ENCODE results near the gene PEAK1. TPM values are rescaled to one million over a fixed set of nuclear protein-coding genes. Genes with fewer than 3 reads are reported as not detected.

PEAK1 gene
- total RNA-seq, 1 experiment from 2014 or later: 58.7 TPM

GRCh38 chr15:77395013-77395774 lies 24.7 kb downstream of the PEAK1 start:
- no peak for TF ChIP-seq REST (IDR thresholded peaks at IDR 0.05; ENCODE audit: insufficient read depth in 1 of 2, low read depth in 2 of 2, low read length in 1 of 2)
- TF ChIP-seq CTCF (IDR thresholded peaks at IDR 0.05): no peak
- TF ChIP-seq POLR2AphosphoS5 (IDR thresholded peaks at IDR 0.05; ENCODE audit: low read depth, low read length): no peak
- no peak for TF ChIP-seq TCF7L2 (IDR thresholded peaks at IDR 0.05; ENCODE audit: low read depth, low read length)
- no peak for TF ChIP-seq SIN3A (IDR thresholded peaks at IDR 0.05; ENCODE audit: borderline replicate concordance, insufficient read depth, low read depth, low read length)
- ChIA-PET POLR2A (no interaction called here), CTCF (no interaction called here)
- no peak for DNase-seq (ENCODE audit: low read depth, low spot score)
- BruUV-seq (replicated peaks): no TSS peak
- Histone ChIP-seq H3K27ac (ENCODE audit: low read length) (no peak overlapping the region), H3K4me3 (ENCODE audit: low read depth in 2 of 2, low read length in 2 of 2) (no peak overlapping the region), H3K36me3 (ENCODE audit: control insufficient read depth, insufficient read depth, low read length) (no peaks in the 10 kb centered on the region), H3K4me1 (ENCODE audit: control insufficient read depth, insufficient read depth, low read length) (no peaks in the 10 kb centered on the region), H3K9me3 (ENCODE audit: control insufficient read depth, insufficient read depth, low read depth, low read length) (peaks cover 28% of the 10 kb centered on the region; the same call in 1 of the 2 replicates), H3K27me3 (ENCODE audit: control insufficient read depth, insufficient read depth, low read length) (no peaks in the 10 kb centered on the region)
- in situ Hi-C loops (cut with HindIII; ENCODE audit: low pct_unique_long_range_greater_than_20kb, low sequenced_read_pairs): no loop called here
- ATAC-seq: no peak
- intact Hi-C loops (cut with micrococcal nuclease; ENCODE audit: unreplicated experiment): no loop called here

- H3K27me3 ChIP-seq (ENCODE audit: control insufficient read depth, insufficient read depth, low read length): no peaks in the 10 kb centered on the region
- DNase-seq (ENCODE audit: low read depth, low spot score): no peak
- peaks cover 11% of the 10 kb centered on the region; the same call in 1 of the 2 replicates for H3K9me3 ChIP-seq (ENCODE audit: control insufficient read depth, insufficient read depth, low read depth, low read length)
- ChIA-PET CTCF (no interaction called here), POLR2A (no interaction called here)
- no peak for TF ChIP-seq REST (IDR thresholded peaks at IDR 0.05; ENCODE audit: insufficient read depth in 1 of 2, low read depth in 2 of 2, low read length in 1 of 2)
- no peak for TF ChIP-seq POLR2AphosphoS5 (IDR thresholded peaks at IDR 0.05; ENCODE audit: low read depth, low read length)
- TF ChIP-seq CTCF (IDR thresholded peaks at IDR 0.05): no peak
- no peak for TF ChIP-seq TCF7L2 (IDR thresholded peaks at IDR 0.05; ENCODE audit: low read depth, low read length)
- TF ChIP-seq SIN3A (IDR thresholded peaks at IDR 0.05; ENCODE audit: borderline replicate concordance, insufficient read depth, low read depth, low read length): no peak
- H3K27ac ChIP-seq (ENCODE audit: low read length): no peak overlapping the region
- no peaks in the 10 kb centered on the region for H3K4me1 ChIP-seq (ENCODE audit: control insufficient read depth, insufficient read depth, low read length)
- ATAC-seq: no peak
- no peaks in the 10 kb centered on the region for H3K36me3 ChIP-seq (ENCODE audit: control insufficient read depth, insufficient read depth, low read length)
- BruUV-seq (replicated peaks): no TSS peak
- in situ Hi-C loops (cut with HindIII; ENCODE audit: low pct_unique_long_range_greater_than_20kb, low sequenced_read_pairs): no loop called here
- no peak overlapping the region for H3K4me3 ChIP-seq (ENCODE audit: low read depth in 2 of 2, low read length in 2 of 2)
- intact Hi-C loops (cut with micrococcal nuclease; ENCODE audit: unreplicated experiment): no loop called here
These were observed 26.4 kb downstream of the PEAK1 start for GRCh38 chr15:77393471-77393840.
